GM21423 (cell line): ENCODE data around the gene RPAP3.
A peak's percentile ranks its signal among the peaks of the same experiment; 100 is the strongest.

Source experiments
- ATAC-seq: cut with Tn5 transposase; IDR thresholded peaks from one replicate; pipeline ENCODE4 v1.9.1; 2021; ENCODE audit warnings: mild to moderate bottlenecking, moderate library complexity; ENCODE audit not compliant: unreplicated experiment

Gene RPAP3

DNA sequence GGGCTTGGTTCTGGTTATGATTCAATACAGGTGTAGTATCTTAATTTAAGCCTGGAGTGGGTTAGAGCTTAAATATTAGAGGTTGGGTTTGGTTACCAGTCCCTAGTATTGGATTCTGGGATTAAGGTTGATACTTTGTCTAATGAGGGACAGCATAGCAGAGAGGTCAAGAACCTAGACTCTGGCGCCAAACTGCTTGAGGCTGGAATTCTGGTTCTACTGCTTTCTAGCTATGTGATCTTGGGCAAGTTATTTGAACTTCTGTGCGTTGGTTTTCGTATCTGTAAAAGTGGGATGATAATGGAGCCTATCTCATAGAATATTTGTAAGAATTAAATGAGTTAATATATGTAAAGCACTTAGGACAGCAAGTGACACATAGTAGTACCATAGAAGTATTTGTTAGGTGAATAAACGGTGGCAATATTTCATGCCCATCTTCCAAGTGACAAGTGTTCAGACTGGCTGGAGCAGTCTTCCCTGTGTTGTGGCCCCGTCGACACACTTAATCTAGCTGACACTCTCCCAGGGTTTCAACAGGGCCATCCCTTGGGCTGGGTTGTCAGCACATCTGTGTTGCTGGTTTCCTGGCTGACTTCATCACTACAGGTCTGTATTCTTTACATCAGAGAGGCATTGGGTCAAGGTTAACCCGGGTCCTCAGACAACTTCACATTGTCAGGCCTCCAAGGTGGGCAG lies 16.5 kb upstream of the RPAP3 start:
- no peak for ATAC-seq

DNA sequence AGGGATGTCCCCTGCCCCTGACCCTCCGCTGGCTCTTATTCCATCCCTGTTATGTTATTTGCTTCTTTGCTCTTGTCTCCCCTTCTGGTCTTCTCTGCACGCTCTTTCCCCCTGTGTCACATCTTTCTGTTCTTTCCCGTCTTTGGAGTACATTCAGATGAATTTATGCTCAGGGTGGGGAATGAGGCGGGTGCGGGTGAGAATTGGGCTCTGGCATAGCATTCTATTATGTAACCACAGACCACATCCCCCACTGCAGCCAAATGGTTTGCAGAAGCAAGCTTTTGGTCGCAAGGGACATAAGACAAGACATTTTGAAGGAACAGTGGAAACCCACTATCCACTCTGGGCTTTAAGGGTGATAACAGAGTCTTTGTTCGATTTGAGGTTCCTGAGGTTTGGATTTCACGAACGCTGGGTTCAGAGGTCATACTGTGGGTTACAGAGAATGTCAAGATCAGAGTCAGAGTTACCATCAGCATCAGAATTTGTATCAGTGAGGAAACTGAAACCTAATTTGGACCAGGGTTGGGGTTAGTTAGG lies 15.7 kb upstream of the RPAP3 start:
- ATAC-seq: no peak

DNA sequence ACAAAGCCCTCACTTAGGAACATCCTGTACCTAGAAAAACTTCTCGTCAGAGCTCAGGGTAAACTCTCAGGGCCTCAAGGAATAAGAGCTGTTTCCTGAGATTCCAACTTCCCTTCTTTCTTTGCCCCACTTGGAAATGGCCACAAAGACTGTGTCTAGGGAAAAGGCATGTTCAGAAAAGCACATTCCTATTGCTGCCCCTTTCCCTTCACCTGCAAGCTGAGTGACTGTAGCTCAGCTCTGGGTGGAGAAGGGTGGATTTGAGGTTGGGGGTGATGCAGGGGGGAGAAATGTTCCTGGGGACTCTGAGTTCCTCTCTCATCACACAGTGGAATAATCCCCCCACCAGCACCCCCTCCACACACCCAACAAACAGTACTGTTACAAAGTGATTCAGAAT lies 12.7 kb upstream of the RPAP3 start:
- ATAC-seq: no peak

DNA sequence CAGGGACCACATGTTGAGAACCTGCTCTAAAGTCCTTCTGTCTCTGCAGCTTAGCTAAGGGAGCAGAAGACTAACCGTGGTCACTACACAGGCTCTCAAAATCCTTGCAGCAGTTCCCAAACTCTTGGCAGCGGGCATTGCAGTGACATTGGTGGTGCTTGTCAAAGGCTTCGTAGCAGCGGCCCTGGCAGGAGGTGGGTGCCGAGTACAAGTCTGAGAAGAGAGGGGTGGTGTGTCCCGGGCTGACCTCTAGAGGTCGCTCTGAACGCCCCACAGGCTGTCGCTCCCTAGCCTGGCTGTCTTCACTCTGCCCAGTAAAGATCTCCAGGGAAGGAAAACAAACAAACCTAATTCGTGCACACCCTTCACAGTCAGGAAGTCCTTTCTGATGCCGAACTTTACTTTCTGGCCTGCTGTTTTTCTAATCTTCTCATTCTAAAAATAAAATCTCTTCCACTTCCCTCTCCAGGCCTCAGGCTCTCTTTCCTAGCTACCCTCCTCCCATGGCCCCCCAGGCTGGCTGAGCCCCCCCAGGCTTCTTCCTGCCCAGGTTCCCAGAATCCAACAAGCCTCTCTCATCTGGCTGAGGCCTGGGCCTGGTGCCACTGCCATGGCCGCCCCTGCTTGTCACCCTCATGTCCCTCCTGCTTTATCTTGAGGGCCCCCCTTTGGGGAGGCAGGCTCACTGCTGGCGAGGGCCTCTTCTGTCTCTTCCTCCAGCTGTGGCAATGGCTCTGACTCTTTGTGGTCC lies 11.8 kb upstream of the RPAP3 start:
- ATAC-seq: no peak

DNA sequence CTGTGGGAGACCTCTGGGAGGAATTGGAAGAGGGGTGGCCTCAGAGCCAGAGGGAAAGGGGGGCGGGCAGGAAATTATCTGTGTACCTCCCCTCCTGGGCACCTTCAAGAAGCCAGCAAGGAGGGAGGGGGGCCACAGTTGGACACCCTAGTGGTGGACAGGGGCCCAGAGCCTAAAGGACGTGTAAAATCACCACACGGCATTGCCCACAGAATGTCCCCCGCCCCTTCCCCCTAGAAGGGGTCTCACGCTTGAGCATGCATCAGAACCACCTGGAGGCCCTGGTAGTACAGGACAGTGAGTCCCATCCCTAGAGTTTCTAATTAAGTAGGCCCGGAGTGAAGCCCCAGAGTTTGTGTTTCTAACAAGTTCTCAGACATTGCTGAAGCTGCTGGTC lies 11.2 kb upstream of the RPAP3 start:
- no peak for ATAC-seq

DNA sequence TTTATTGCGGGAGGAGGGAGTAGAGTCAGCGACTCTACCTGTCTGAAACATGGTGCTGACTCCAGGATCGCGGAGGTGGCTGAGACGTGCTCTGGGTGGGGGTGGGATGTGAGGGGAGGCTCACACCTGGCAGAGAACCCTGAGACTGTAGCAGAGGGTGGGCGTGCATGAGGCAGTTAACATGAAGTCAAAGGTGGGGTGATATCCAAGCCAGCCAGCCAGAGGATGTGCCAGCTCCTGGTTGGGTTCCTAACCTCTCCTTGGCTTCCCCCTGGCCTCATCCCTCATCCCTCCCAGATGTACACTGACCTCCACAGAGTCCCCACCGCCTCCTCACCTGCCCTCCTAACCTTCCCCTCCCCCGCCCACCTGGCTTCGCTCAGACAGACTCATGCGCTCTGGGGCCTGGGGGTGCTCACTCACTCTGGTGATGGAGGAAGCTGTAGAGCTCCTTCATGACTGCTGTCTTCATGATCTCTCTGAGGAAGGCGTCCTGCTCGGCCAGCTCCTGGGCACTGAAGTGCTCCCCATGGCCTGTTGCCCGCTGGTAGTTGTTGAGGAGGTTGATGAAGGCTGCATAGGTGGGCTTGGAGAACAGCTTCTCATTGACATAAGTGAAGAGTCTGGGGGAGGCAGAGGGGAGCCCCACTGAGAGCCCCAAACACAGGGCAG lies 10.2 kb upstream of the RPAP3 start:
- ATAC-seq: no peak

DNA sequence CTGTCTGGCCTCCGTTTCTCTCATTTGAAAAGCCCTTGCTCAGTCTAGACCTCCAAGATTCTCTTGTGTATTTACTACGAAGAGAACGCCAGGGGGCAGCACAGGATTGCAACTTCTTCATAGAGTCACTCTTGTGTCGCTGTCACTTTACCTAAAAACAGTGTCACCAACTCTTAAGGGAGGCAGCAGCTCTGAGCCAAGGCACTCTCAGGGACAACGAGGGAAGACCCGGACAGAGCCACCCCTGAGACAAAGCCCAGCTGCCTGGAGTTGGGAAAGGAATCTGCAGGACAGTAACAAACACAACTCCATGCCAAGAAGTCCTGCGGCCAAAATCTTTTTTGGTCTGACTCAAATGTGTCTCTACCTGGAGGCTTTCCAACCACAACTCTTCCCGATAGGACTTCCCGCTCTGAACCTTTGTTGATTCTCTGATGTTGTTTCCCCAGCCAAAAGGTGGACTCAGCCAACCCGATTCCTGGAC lies 9.6 kb upstream of the RPAP3 start:
- peak; percentile 69 for ATAC-seq

DNA sequence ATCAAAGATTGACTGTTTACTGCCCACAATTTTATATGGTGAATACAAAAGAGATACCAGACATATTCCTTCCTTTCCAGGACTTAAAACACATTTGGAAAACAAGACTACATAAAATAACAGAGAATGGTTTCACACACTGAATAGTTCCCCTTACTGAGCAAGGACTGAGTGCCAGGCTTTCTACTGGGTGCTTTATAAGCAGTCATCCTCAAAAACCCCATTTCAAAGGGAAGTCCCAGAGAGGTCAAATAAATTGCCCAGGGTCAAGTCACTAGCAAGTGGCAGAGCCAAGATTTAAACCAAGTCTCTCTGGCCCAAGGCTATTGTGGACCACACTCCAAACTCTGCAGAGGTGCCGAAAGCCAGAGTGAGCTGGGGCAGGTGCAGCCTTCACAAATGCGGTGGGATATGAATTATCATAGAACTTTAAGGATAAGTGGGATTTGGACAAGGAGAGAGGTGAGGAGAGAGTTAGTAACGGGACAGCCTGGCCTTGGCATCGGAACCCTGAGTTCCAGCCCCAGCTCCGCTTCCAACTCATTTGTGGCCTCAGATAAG lies 9.1 kb upstream of the RPAP3 start:
- peak; percentile 6 for ATAC-seq

DNA sequence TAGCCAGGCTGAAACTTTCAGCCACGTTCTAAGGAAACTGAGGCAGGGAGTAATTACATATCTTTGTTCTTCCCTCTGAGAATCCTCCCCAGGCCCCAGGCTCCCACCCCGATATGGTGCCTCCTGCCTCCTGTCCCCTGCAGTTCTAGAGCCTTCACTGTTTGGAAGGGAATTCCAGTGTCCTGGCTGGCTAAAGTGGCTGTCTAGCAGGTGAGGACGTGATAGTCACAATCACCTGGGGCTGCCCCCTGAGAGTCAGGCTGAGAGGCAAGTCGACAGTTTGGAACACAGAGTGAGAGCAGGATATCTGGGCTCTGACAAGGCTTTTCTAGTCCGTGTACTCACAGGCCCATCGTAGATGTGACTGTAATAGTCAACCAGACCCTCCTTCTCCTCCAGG lies 6.3 kb upstream of the RPAP3 start:
- no peak for ATAC-seq

DNA sequence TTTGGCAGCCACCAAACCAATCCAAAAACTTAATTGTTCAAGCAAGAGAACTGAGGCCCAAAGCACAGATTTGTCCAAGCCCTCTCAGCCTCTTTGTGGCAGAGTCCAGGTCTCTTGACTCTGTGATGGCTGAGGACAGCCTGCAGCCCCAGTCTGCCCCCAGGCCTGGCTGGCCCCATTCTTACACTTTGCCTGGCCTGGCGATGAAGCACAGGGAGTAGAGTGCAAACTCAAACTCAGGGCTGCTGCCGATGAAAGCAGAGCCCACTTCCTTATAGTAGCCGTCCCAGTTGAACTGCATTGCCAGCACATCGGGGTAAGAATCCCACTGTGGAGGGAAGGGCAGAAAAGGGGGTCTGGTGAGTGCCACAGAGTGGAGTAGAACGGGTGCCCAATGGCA lies 5.6 kb upstream of the RPAP3 start:
- ATAC-seq: no peak

DNA sequence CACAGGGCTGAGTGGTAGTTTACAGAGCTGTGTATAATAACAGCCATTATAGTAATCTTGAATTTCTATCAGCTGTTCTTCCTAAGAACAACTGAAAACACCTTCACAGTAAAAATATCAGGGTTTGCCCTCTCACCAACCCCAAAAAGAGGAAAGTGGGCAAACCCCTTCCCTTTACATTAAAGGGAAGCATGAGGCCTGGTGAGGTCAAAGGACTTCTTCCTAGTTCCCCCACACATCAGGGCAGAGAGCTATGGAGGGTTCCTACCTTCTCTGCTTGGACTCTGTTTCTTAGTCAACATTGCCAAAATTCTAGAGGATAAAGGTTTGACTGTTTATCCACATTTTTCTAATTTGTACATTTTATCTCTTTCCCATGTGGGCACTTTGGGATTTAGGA lies 4.4 kb upstream of the RPAP3 start:
- no peak for ATAC-seq

DNA sequence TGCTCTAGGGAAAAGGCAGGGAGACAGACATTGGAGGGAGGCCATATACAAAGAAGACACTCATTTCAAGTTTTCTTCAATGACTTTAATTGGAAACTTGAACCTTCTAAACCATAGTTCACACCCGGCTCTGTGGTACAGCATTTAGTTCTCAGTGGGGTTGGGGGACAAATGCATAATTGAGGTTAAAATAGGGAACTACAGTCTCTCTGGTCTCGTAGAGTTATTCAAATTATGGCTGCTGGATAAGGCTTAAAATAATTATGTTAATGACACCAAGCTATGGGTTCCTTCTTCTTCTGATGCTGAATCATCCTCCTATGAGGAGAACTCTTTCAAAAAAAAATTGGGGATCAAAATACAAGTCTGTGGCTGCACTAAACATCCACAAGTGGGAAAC lies 3.8 kb upstream of the RPAP3 start:
- no peak for ATAC-seq

DNA sequence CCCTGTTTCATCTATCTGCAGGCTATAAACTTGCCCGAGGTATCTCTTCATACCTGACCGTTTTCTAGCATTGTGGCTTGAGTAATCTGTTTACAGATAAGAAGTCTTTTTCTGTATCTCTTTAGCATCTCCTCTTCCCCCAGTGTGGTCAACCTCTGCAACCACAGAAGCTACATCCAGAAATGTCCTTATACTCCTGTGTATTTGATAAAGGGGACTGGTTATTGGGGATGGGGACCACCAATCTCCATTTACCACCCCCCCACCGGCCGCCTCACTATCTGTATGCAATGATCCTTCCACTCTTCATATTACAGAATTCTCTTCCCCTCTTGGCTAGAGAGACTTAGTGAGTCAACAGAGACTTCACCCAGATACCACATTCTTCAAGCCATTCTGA lies 3.4 kb upstream of the RPAP3 start:
- no peak for ATAC-seq

DNA sequence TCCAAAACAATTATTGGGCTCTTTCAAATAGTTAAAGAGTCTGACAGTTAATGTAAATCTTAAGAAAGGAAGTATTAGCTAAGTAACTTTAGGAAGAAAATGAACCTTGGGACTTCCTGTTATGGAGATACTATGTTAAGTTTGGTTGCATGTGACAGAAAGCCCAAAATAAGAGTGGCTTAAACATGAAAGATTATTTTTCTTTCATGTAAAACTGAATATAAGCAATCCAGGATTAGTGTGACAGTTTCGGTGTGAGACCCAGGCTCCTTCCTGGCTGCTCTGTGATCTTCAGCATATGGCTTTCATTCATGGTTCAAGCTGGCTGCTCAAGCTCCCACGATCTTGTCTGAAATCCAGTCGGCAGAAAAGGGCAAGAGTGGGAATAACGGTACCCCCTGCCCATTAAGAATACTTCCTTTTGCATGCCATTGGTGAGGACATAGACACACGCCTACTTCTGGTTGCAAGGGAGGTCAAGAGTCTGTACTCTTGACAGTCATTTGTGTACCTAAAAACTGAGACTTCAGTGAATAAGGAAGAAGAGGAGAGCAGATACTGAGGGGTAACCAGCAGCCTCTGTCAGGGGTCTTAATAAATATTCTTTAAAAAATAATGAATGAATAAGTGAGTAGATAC lies 2.2 kb upstream of the RPAP3 start:
- no peak for ATAC-seq

DNA sequence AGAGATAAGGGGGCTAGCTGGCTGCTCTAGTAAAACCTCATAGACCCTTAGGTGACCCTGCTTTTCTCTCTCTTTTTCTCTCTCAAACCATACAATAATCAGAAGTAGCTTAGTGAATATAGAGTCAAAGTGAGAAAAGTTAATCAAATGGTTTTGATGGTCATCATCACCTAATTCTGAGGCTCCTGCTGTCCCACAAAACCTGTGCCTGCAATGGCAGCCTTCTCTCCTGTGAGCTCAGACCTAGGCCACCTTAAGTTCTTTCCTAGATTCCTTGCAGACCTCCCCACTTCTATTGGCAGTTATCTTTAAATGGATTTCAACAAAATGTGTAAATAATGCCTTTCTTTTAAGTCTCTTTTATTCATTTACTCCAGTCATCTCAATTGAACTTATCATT lies 1.5 kb upstream of the RPAP3 start:
- ATAC-seq: no peak

DNA sequence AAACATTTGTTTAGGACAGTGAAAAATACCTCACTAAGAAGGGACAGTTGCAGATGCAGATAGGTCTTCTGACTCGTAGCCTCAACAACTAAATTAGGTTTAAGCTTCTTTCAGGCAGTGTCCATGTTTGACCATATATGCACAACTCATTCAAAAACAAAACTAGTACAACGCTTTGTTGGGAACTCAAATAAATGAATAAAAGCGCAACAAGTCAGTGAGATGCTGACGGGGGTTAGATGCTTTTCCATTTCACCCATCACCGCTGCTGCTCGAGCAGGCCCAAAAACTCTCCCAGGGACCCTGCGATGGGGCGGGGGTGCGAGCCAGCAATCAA lies 633 bp downstream of the RPAP3 start:
- ATAC-seq: no peak

DNA sequence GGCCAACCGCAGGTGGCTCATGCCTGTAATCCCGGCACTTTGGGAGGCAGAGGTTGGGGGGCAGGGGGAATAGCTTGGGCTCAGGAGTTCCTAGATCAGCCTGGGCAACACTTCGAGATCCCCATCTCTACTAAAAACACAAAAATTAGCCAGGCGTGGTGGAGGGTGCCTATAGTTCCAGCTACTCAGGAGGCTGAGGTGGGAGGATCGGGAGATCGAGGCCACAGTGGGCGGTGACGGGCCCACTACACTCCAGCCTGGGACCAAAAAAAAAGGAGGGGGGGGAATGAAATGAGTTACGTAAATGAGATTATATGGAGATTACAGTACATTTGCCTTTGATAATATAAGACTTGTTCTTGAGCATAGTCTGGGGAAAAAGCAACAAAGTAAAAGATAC lies 1.1 kb downstream of the RPAP3 start:
- ATAC-seq: no peak

DNA sequence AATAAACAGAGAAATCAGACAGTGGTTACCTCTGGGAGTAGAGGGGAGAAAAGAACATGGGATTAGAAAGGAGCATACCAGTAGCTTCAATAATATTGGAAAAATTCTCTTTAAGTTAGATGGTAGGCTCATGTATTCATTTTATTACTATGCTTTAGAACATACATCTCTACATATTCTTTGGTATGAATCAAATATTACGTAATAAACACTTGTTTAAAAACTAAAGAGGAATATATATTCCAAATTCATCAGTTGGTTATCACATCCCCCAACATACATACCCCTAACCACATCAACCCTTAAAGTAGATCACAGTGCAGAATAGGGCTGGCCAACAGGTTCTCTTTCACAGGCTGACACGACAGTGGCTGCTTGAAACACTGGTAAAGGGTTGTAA lies 5.6 kb downstream of the RPAP3 start:
- ATAC-seq: no peak

DNA sequence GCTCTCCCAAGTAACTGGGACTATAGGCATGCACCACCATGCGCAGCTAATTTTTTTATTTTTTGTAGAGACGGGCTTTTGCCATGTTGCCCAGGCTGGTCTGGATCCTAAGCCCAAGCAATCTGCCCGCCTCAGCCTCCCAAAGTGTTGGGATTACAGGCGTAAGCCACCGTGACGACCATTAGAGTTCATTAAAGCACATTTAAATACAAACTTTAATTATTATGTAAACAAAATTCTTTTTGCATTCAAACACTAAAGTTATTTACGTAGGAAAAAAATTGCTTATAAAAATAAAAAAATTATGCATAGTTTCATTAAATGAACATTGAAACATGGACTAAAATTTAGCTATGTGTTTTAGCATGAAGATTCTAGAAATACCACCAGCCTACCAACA lies 7.2 kb downstream of the RPAP3 start:
- ATAC-seq: no peak

DNA sequence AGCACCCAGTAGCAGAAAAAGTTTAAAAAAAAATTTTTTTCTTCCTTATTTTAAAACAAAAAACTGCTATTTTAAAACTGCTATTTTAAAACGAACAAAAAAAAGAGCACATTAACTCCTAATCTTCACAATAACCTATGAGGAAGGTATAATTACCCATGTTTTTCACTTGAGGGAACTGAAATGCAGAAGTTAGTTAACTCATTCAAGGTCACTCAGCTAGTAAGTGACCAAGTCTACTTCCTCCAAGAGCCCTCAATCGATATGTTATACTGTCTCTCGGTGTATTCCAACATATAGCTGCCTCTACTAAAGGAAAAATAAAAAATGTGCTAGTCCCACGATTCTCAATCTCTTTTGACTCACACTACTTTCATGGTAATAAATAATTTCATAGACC lies 7.8 kb downstream of the RPAP3 start:
- ATAC-seq: no peak

DNA sequence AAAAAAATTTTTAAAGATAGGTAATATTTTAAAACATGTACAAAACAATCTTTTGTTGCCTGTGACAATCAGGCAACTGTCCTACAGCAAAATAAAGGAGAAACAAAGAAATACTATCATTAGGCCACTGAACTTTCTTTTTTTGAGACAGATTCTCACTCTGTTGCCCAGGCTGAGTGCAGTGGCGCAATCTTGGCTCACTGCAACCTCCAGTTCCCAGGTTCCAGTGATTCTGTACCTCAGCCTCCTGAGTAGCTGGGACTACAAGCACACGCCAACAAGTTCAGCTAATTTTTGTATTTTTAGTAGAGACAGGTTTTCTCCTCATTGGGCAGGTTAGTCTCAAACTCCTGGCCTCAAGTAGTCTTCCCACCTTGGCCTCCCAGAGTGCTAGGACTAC lies 16.6 kb downstream of the RPAP3 start:
- ATAC-seq: no peak
